Panc1 (cell line): ENCODE measurements around the gene CDRT15. TPM values are rescaled to one million over a fixed set of nuclear protein-coding genes. Genes with fewer than 3 reads are reported as not detected.

Experiments used
- ATAC-seq: fragments of 200-7000 bp; cut with Tn5 transposase; 2 replicates; pipeline ENCODE4 v1.9.1; 2020; ENCODE audit warnings: mild to moderate bottlenecking, moderate library complexity
- BruUV-seq: library from RNA; stranded (reverse); fragments of 400-500 nt; replicated peaks from 2 replicates; lab custom pipeline; 2021; lab: Mats Ljungman, UMichigan
- CTCF ChIA-PET: fragments of 300-600 bp; sonication (Branson Sonifier 250); formaldehyde crosslinking; loops from one replicate; lab custom pipeline; 2022; ENCODE audit warnings: antibody characterized with exemption; lab: Charles Lee
- POLR2A ChIA-PET: fragments of 300-600 bp; sonication (Branson Sonifier 250); formaldehyde crosslinking; loops from one replicate; lab custom pipeline; 2022; ENCODE audit warnings: antibody characterized with exemption; lab: Charles Lee
- DNase-seq: peaks from one replicate; pipeline ENCODE4 v3.0.0-alpha.2; 2010; ENCODE audit warnings: low read depth, low spot score
- H3K27ac ChIP-seq: 2 replicates; pipeline ENCODE4 v1.5.1; 2011; ENCODE audit warnings: mild to moderate bottlenecking, low read length, inconsistent platforms
- H3K27me3 ChIP-seq: fragments of 200-500 bp; sonication (Bioruptor generic); 2 replicates; pipeline ENCODE4 v1.6.0; 2014; ENCODE audit warnings: low read length, inconsistent platforms; ENCODE audit not compliant: control insufficient read depth, insufficient read depth
- H3K36me3 ChIP-seq: fragments of 200-500 bp; sonication (Bioruptor generic); 2 replicates; pipeline ENCODE4 v1.5.1; 2014; ENCODE audit warnings: inconsistent platforms, mild to moderate bottlenecking, low read length, moderate library complexity; ENCODE audit not compliant: control insufficient read depth, insufficient read depth
- H3K4me1 ChIP-seq: 2 replicates; pipeline ENCODE4 v1.5.1; 2011; ENCODE audit warnings: inconsistent platforms, mild to moderate bottlenecking, low read length, moderate library complexity; ENCODE audit not compliant: control insufficient read depth, insufficient read depth
- H3K4me3 ChIP-seq, 2 experiments: 2 replicates each; pipeline ENCODE4 v1.5.1; 2011 to 2012; ENCODE audit warnings: low read depth in 2 of 2, low read length in 2 of 2, mild to moderate bottlenecking in 2 of 2, inconsistent platforms in 1 of 2, moderate library complexity in 1 of 2
- H3K9me3 ChIP-seq: fragments of 200-500 bp; sonication (Bioruptor generic); 2 replicates; pipeline ENCODE4 v1.5.1; 2014; ENCODE audit warnings: low read depth, mild to moderate bottlenecking, inconsistent platforms, low read length, moderate library complexity; ENCODE audit not compliant: control insufficient read depth, insufficient read depth
- POLR2AphosphoS5 ChIP-seq: IDR thresholded peaks from 2 replicates; pipeline ENCODE4 v1.6.1; 2012; ENCODE audit warnings: mild to moderate bottlenecking, low read depth, low read length, moderate library complexity
- REST ChIP-seq, 2 experiments: IDR thresholded peaks; 2 replicates each; pipeline ENCODE4 v1.6.1; 2011 to 2012; ENCODE audit warnings: low read depth in 2 of 2, control low read depth in 1 of 2, low read length in 1 of 2, mild to moderate bottlenecking in 1 of 2, moderate library complexity in 1 of 2; ENCODE audit not compliant: insufficient read depth in 1 of 2
- SIN3A ChIP-seq: IDR thresholded peaks from 2 replicates; pipeline ENCODE4 v1.6.1; 2012; ENCODE audit warnings: low read depth, mild to moderate bottlenecking, low read length, moderate library complexity, borderline replicate concordance; ENCODE audit not compliant: insufficient read depth
- TCF7L2 ChIP-seq: IDR thresholded peaks from 2 replicates; pipeline ENCODE4 v1.6.1; 2011; ENCODE audit warnings: mild to moderate bottlenecking, low read depth, low read length, inconsistent platforms
- in situ Hi-C: cut with HindIII; loops from 2 replicates; pipeline ENCODE4 v1.10.0; 2016; ENCODE audit warnings: low sequenced_read_pairs, low pct_unique_long_range_greater_than_20kb
- intact Hi-C: fragments of 100-400 bp; cut with micrococcal nuclease; formaldehyde crosslinking; loops from one replicate; pipeline ENCODE4 v1.10.0; 2022; ENCODE audit not compliant: unreplicated experiment
- total RNA-seq: library from RNA; stranded (reverse); gene quantifications from one replicate; pipeline ENCODE4 v1.2.1, GENCODE V29; 2021; ENCODE audit not compliant: unreplicated experiment
- TF ChIP-seq, protein P1 (sequence below): fragments of 450-650 bp; IDR thresholded peaks from 2 replicates; pipeline ENCODE4 v1.5.1; 2017; ENCODE audit warnings: mild to moderate bottlenecking

CDRT15 gene
- total RNA-seq, 1 experiment from 2014 or later: not detected

- TF ChIP-seq, protein P1, sequence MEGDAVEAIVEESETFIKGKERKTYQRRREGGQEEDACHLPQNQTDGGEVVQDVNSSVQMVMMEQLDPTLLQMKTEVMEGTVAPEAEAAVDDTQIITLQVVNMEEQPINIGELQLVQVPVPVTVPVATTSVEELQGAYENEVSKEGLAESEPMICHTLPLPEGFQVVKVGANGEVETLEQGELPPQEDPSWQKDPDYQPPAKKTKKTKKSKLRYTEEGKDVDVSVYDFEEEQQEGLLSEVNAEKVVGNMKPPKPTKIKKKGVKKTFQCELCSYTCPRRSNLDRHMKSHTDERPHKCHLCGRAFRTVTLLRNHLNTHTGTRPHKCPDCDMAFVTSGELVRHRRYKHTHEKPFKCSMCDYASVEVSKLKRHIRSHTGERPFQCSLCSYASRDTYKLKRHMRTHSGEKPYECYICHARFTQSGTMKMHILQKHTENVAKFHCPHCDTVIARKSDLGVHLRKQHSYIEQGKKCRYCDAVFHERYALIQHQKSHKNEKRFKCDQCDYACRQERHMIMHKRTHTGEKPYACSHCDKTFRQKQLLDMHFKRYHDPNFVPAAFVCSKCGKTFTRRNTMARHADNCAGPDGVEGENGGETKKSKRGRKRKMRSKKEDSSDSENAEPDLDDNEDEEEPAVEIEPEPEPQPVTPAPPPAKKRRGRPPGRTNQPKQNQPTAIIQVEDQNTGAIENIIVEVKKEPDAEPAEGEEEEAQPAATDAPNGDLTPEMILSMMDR: no peak
- TF ChIP-seq REST (IDR thresholded peaks at IDR 0.05; ENCODE audit: insufficient read depth in 1 of 2, low read depth in 2 of 2, low read length in 1 of 2) (no peak), POLR2AphosphoS5 (no peak), SIN3A (no peak), TCF7L2 (no peak)
- Histone ChIP-seq H3K4me1 (no peaks in the 10 kb centered on the region), H3K36me3 (no peaks in the 10 kb centered on the region), H3K27ac (no peak overlapping the region), H3K27me3 (no peaks in the 10 kb centered on the region), H3K9me3 (no peaks in the 10 kb centered on the region), H3K4me3 (no peak overlapping the region)
- intact Hi-C loops: no loop called here
- CTCF ChIA-PET: no interaction called here
- POLR2A ChIA-PET: no interaction called here
- in situ Hi-C loops: no loop called here
- no TSS peak for BruUV-seq
- DNase-seq (no peak), ATAC-seq (no peak)
Measured at GRCh38 chr17:14276535-14277250, 40.0 kb upstream of the CDRT15 start.

- no TSS peak for BruUV-seq
- Histone ChIP-seq H3K27me3 (no peaks in the 10 kb centered on the region), H3K4me1 (no peaks in the 10 kb centered on the region), H3K36me3 (no peaks in the 10 kb centered on the region), H3K9me3 (no peaks in the 10 kb centered on the region), H3K4me3 (no peak overlapping the region), H3K27ac (no peak overlapping the region)
- ChIA-PET CTCF (no interaction called here), POLR2A (no interaction called here)
- in situ Hi-C loops: no loop called here
- intact Hi-C loops: no loop called here
- DNase-seq (no peak), ATAC-seq (no peak)
- TF ChIP-seq POLR2AphosphoS5: no peak
- no peak for TF ChIP-seq TCF7L2
- TF ChIP-seq, protein P1: no peak
- TF ChIP-seq SIN3A: no peak
- no peak for TF ChIP-seq REST (IDR thresholded peaks at IDR 0.05; ENCODE audit: insufficient read depth in 1 of 2, low read depth in 2 of 2, low read length in 1 of 2)
Measured at GRCh38 chr17:14270508-14270907, 33.8 kb upstream of the CDRT15 start.
